WTC11 (cell line): ENCODE data around the gene IKBIP. TPM values are rescaled to one million over a fixed set of nuclear protein-coding genes. Genes with fewer than 3 reads are reported as not detected.

Experiments used
- ATAC-seq: fragments of 200-7000 bp; cut with Tn5 transposase; 2 replicates; pipeline ENCODE4 v1.10.0; 2021; ENCODE audit warnings: mild to moderate bottlenecking, moderate library complexity
- CTCF ChIA-PET: fragments of 300-600 bp; sonication (Branson Sonifier 250); formaldehyde crosslinking; loops from one replicate; lab custom pipeline; 2021; ENCODE audit warnings: antibody characterized with exemption; lab: Charles Lee
- POLR2A ChIA-PET: fragments of 350-600 bp; sonication (Branson Sonifier 250); formaldehyde crosslinking; loops from one replicate; lab custom pipeline; 2021; ENCODE audit warnings: antibody characterized with exemption; lab: Charles Lee
- DNase-seq: peaks from one replicate; pipeline ENCODE4 v3.0.0; 2021; ENCODE audit warnings: low spot score
- H3K27ac Mint-ChIP-seq: 2 replicates; pipeline ENCODE4 v1.8.0; 2021; ENCODE audit warnings: mixed read lengths
- H3K27me3 Mint-ChIP-seq: 2 replicates; pipeline ENCODE4 v1.8.0; 2021; ENCODE audit warnings: low read depth, mild to moderate bottlenecking, moderate library complexity, mixed read lengths
- H3K36me3 Mint-ChIP-seq: 2 replicates; pipeline ENCODE4 v1.8.0; 2021; ENCODE audit warnings: mixed read lengths
- H3K4me1 Mint-ChIP-seq: 2 replicates; pipeline ENCODE4 v1.8.0; 2022; ENCODE audit warnings: mixed read lengths
- H3K4me3 Mint-ChIP-seq: 2 replicates; pipeline ENCODE4 v1.8.0; 2021; ENCODE audit warnings: mild to moderate bottlenecking, moderate library complexity, mixed read lengths
- H3K9me3 Mint-ChIP-seq: 2 replicates; pipeline ENCODE4 v1.8.0; 2021; ENCODE audit warnings: mixed read lengths
- ATF6 ChIP-seq: sonication (generic); formaldehyde crosslinking; IDR thresholded peaks from 2 replicates; pipeline ENCODE4 v1.8.1; 2023; ENCODE audit warnings: mild to moderate bottlenecking, missing genetic modification reagents
- CDX4 ChIP-seq: fragments of 250-450 bp; sonication (Bioruptor Pico); IDR thresholded peaks from 2 replicates; pipeline ENCODE4 v1.9.0; 2021; ENCODE audit warnings: moderate library complexity, mild to moderate bottlenecking, inconsistent platforms, borderline replicate concordance
- CREB1 ChIP-seq: sonication (generic); formaldehyde crosslinking; IDR thresholded peaks from 2 replicates; pipeline ENCODE4 v1.8.0; 2023; ENCODE audit warnings: mild to moderate bottlenecking, missing genetic modification reagents
- E2F1 ChIP-seq: sonication (generic); formaldehyde crosslinking; IDR thresholded peaks from 2 replicates; pipeline ENCODE4 v1.8.0; 2022; ENCODE audit warnings: mild to moderate bottlenecking, missing genetic modification reagents
- FOXP4 ChIP-seq: sonication (generic); formaldehyde crosslinking; IDR thresholded peaks from 2 replicates; pipeline ENCODE4 v1.8.0; 2022; ENCODE audit warnings: mild to moderate bottlenecking, missing genetic modification reagents
- KAT7 ChIP-seq: sonication (generic); formaldehyde crosslinking; IDR thresholded peaks from 2 replicates; pipeline ENCODE4 v1.8.1; 2023; ENCODE audit warnings: missing genetic modification reagents, mild to moderate bottlenecking, borderline replicate concordance
- MLX ChIP-seq: sonication (generic); formaldehyde crosslinking; IDR thresholded peaks from 2 replicates; pipeline ENCODE4 v1.8.1; 2023; ENCODE audit warnings: mild to moderate bottlenecking, missing genetic modification reagents, moderate library complexity
- NFE2L1 ChIP-seq: sonication (generic); formaldehyde crosslinking; IDR thresholded peaks from 2 replicates; pipeline ENCODE4 v1.8.1; 2023; ENCODE audit warnings: missing genetic modification reagents
- NR1H2 ChIP-seq: sonication (generic); formaldehyde crosslinking; IDR thresholded peaks from 2 replicates; pipeline ENCODE4 v1.9.0; 2021; ENCODE audit warnings: mild to moderate bottlenecking, moderate library complexity, missing genetic modification reagents
- NR2C2 ChIP-seq: sonication (generic); formaldehyde crosslinking; IDR thresholded peaks from 2 replicates; pipeline ENCODE4 v1.8.0; 2022; ENCODE audit warnings: mild to moderate bottlenecking, missing genetic modification reagents
- NR3C1 ChIP-seq: sonication (generic); formaldehyde crosslinking; conservative IDR thresholded peaks from 2 replicates; pipeline ENCODE4 v1.8.1; 2023; ENCODE audit warnings: low read depth, mild to moderate bottlenecking, missing genetic modification reagents
- PRDM15 ChIP-seq: sonication (generic); formaldehyde crosslinking; IDR thresholded peaks from 2 replicates; pipeline ENCODE4 v1.8.0; 2022; ENCODE audit warnings: missing genetic modification reagents
- RELA ChIP-seq: sonication (generic); formaldehyde crosslinking; IDR thresholded peaks from 2 replicates; pipeline ENCODE4 v1.8.1; 2022; ENCODE audit warnings: missing genetic modification reagents, mild to moderate bottlenecking, borderline replicate concordance
- SOX15 ChIP-seq: fragments of 250-450 bp; sonication (Bioruptor Pico); IDR thresholded peaks from 2 replicates; pipeline ENCODE4 v1.9.0; 2021; ENCODE audit warnings: mild to moderate bottlenecking
- STAT6 ChIP-seq: sonication (generic); formaldehyde crosslinking; conservative IDR thresholded peaks from 2 replicates; pipeline ENCODE4 v1.8.1; 2023; ENCODE audit warnings: mild to moderate bottlenecking, low read depth, missing genetic modification reagents, moderate library complexity
- TEAD4 ChIP-seq: sonication (generic); formaldehyde crosslinking; IDR thresholded peaks from 2 replicates; pipeline ENCODE4 v1.8.0; 2022; ENCODE audit warnings: mild to moderate bottlenecking, missing genetic modification reagents
- TP53 ChIP-seq: sonication (generic); formaldehyde crosslinking; IDR thresholded peaks from 2 replicates; pipeline ENCODE4 v1.8.1; 2023; ENCODE audit warnings: mild to moderate bottlenecking, missing genetic modification reagents
- USF2 ChIP-seq: sonication (generic); formaldehyde crosslinking; IDR thresholded peaks from 2 replicates; pipeline ENCODE4 v1.8.1; 2023; ENCODE audit warnings: mild to moderate bottlenecking, missing genetic modification reagents, moderate library complexity
- ZNF138 ChIP-seq: sonication (generic); formaldehyde crosslinking; conservative IDR thresholded peaks from 2 replicates; pipeline ENCODE4 v1.8.1; 2022; ENCODE audit warnings: mild to moderate bottlenecking, moderate library complexity, missing genetic modification reagents
- ZNF263 ChIP-seq: sonication (generic); formaldehyde crosslinking; IDR thresholded peaks from 2 replicates; pipeline ENCODE4 v1.8.1; 2022; ENCODE audit warnings: low read depth, mild to moderate bottlenecking, moderate library complexity, missing genetic modification reagents
- ZNF317 ChIP-seq: sonication (generic); formaldehyde crosslinking; IDR thresholded peaks from 2 replicates; pipeline ENCODE4 v1.8.1; 2023; ENCODE audit warnings: low read depth, mild to moderate bottlenecking, moderate library complexity, missing genetic modification reagents, borderline replicate concordance
- ZNF396 ChIP-seq: fragments of 250-450 bp; sonication (Bioruptor Pico); IDR thresholded peaks from 2 replicates; pipeline ENCODE4 v1.8.0; 2021; ENCODE audit warnings: mild to moderate bottlenecking, moderate library complexity, borderline replicate concordance
- total RNA-seq: library from RNA; stranded (reverse); gene quantifications from 3 replicates; pipeline ENCODE4 v1.2.3, GENCODE V29; 2021

IKBIP gene
- total RNA-seq, 1 experiment from 2014 or later = 15.5 TPM

- Mint-ChIP-seq H3K9me3 (no peaks in the 10 kb centered on the region), H3K4me1 (no peaks in the 10 kb centered on the region), H3K27me3 (no peaks in the 10 kb centered on the region), H3K27ac (no peak overlapping the region), H3K4me3 (no peak overlapping the region)
- POLR2A ChIA-PET = interaction anchor here (0.6 kb wide), 2 partner anchors 262 to 270 kb away, joined by 4 to 5 read pairs; no protein-coding TSS in a partner anchor
- DNase-seq = no peak
- no peak for ATAC-seq
- TF ChIP-seq SOX15 (CRISPR knock-in tag) (no peak), NFE2L1 (CRISPR knock-in tag) (no peak), ZNF263 (no peak), ATF6 (CRISPR knock-in tag) (no peak), TEAD4 (CRISPR knock-in tag) (no peak), TP53 (CRISPR knock-in tag) (no peak), USF2 (no peak), NR3C1 (CRISPR knock-in tag) (no peak), ZNF138 (CRISPR knock-in tag) (no peak), KAT7 (CRISPR knock-in tag) (no peak), CDX4 (CRISPR knock-in tag) (no peak), NR2C2 (CRISPR knock-in tag) (no peak), E2F1 (CRISPR knock-in tag) (no peak), RELA (CRISPR knock-in tag) (no peak), ZNF396 (no peak), MLX (CRISPR knock-in tag) (no peak), PRDM15 (no peak)
- TF ChIP-seq, all 79 proteins: peak for 0
- no peaks in the 10 kb centered on the region for H3K36me3 Mint-ChIP-seq
- CTCF ChIA-PET = no interaction called here
Observed at GRCh38 chr12:98610596-98610995, 34.0 kb downstream of the IKBIP start.

- Mint-ChIP-seq H3K27ac (no peak overlapping the region), H3K36me3 (peaks cover 17% of the 10 kb centered on the region), H3K9me3 (no peaks in the 10 kb centered on the region), H3K27me3 (no peaks in the 10 kb centered on the region), H3K4me3 (no peak overlapping the region), H3K4me1 (no peaks in the 10 kb centered on the region)
- ATAC-seq = no peak
- DNase-seq = no peak
- POLR2A ChIA-PET = no interaction called here
- CTCF ChIA-PET = no interaction called here
- TF ChIP-seq CREB1 (CRISPR knock-in tag) (no peak), ZNF317 (no peak), STAT6 (CRISPR knock-in tag) (no peak), NR1H2 (CRISPR knock-in tag) (no peak), FOXP4 (CRISPR knock-in tag) (no peak)
Observed at GRCh38 chr12:98606359-98606988, 38.1 kb downstream of the IKBIP start.
